Tibial artery (tissue), 4 donors: ENCODE measurements around the gene PHRF1.
"Not testable (repeated sequence)": the region's sequence is repeated elsewhere in the genome, so short reads cannot be mapped to it uniquely, and the experiment has no call there.

Experiments used
- DNase-seq, 2 donors: peaks; one replicate each; pipeline ENCODE4 v3.0.0-alpha.2; 2019
- H3K27ac ChIP-seq, 2 donors: fragments of 200-600 bp; sonication (generic) in 1 of 2; 1 replicate in 1 of 2; 2 replicates in 1 of 2; pipeline ENCODE4 v1.5.1; 2018 to 2019; ENCODE audit warnings: mild to moderate bottlenecking in 1 of 2
- H3K27me3 ChIP-seq, 2 donors: fragments of 200-600 bp; sonication (generic) in 1 of 2; one replicate each; pipeline versions ENCODE4 v1.5.1 to v1.6.0; 2016 to 2019
- H3K36me3 ChIP-seq, 3 donors: fragments of 200-600 bp; sonication (generic) in 2 of 3; one replicate each; pipeline ENCODE4 v1.5.1; 2016 to 2019; ENCODE audit warnings: mild to moderate bottlenecking in 2 of 3
- H3K4me1 ChIP-seq, 4 donors: fragments of 200-600 bp; sonication (generic) in 2 of 4; 1 replicate in 3 of 4; 2 replicates in 1 of 4; pipeline ENCODE4 v1.5.1; 2016 to 2019
- H3K4me3 ChIP-seq, 2 donors: fragments of 200-600 bp; sonication (generic) in 1 of 2; 1 replicate in 1 of 2; 2 replicates in 1 of 2; pipeline ENCODE4 v1.5.1; 2018 to 2019; ENCODE audit warnings: mild to moderate bottlenecking in 2 of 2
- H3K9me3 ChIP-seq, 3 donors: fragments of 200-600 bp; sonication (generic) in 1 of 3; one replicate each; pipeline ENCODE4 v1.5.1; 2016 to 2019
- intact Hi-C: fragments of 100-400 bp; cut with DNase I; formaldehyde crosslinking; loops from one replicate; pipeline ENCODE4 v1.15.0; 2023; ENCODE audit warnings: low total_unique reads
- TF ChIP-seq, protein P1 (sequence below), 2 experiments: fragments of 200-600 bp in 1 of 2; fragments of 450-650 bp in 1 of 2; IDR thresholded peaks; one replicate each; pipeline ENCODE4 v1.5.1; 2017 to 2019; ENCODE audit warnings: antibody characterized with exemption in 2 of 2, mild to moderate bottlenecking in 1 of 2, moderate library complexity in 1 of 2

PHRF1 gene

DNA sequence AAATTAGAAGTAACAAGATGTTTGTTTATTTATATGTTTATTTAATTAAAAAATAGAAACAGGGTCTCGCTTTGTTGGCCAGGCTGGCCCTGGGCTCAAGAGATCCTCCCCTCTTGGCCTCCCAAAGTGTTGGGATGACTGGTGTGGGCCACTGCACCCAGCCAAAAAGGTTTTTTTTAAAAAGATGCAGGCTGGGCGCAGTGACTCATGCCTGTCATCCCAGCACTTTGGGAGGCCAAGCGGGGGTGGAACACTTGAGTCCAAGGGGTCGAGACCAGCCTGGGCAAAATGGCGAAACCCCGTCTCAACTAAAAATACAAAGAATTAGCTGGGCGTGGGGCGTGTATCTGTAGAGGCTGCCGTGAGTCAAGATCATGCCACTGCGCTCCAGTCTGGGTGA, 74.2 kb downstream of the PHRF1 start:
- Histone ChIP-seq H3K4me1 (no peaks in the 10 kb centered on the region), H3K36me3 (peaks cover 11 to 34% (median 15%) of the 10 kb centered on the region in 3 donors), H3K4me3 (no peak overlapping the region), H3K27me3 (no peaks in the 10 kb centered on the region), H3K27ac (no peak overlapping the region), H3K9me3 (no peaks in the 10 kb centered on the region)
- intact Hi-C loops, result no loop called here
- DNase-seq, result no peak
- TF ChIP-seq, protein P1, sequence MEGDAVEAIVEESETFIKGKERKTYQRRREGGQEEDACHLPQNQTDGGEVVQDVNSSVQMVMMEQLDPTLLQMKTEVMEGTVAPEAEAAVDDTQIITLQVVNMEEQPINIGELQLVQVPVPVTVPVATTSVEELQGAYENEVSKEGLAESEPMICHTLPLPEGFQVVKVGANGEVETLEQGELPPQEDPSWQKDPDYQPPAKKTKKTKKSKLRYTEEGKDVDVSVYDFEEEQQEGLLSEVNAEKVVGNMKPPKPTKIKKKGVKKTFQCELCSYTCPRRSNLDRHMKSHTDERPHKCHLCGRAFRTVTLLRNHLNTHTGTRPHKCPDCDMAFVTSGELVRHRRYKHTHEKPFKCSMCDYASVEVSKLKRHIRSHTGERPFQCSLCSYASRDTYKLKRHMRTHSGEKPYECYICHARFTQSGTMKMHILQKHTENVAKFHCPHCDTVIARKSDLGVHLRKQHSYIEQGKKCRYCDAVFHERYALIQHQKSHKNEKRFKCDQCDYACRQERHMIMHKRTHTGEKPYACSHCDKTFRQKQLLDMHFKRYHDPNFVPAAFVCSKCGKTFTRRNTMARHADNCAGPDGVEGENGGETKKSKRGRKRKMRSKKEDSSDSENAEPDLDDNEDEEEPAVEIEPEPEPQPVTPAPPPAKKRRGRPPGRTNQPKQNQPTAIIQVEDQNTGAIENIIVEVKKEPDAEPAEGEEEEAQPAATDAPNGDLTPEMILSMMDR (IDR thresholded peaks at IDR 0.05), result no peak

DNA sequence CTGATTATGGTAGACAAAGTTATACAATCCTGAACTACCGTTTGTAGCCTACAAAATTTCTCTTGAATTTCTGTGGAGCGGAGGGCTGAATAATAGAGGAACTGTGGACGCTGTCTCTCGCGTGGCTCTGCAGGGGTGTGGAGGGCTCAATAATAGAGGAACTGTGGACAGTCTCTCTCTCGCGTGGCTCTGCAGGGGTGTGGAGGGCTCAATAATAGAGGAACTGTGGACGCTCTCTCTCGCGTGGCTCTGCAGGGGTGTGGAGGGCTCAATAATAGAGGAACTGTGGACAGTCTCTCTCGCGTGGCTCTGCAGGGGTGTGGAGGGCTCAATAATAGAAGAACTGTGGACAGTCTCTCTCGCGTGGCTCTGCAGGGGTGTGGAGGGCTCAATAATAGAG, 76.9 kb downstream of the PHRF1 start:
- intact Hi-C loops, result not testable (repeated sequence)

DNA sequence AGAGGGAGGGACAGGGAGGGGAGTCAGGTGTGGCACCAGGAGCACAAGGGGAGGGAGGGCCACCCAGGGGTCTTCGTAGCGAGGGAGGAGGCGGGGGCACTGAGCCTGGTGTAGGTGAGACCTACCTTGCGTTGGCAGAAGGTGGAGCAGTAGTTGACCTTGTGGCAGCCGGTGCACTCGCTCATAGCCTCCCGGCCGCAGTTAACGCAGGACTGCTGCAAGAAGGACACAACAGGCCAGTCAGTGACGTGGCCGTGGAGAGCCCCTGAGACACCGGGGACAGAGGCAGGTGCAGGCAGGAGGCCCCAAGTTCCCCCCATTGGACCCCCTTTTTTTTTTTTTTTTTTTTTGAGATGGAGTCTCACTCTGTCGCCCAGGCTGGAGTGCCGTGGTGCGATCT, 77.6 kb downstream of the PHRF1 start:
- TF ChIP-seq, protein P1 (IDR thresholded peaks at IDR 0.05), result no peak
- Histone ChIP-seq H3K4me1 (no peaks in the 10 kb centered on the region), H3K9me3 (no peaks in the 10 kb centered on the region), H3K27me3 (no peaks in the 10 kb centered on the region), H3K4me3 (no peak overlapping the region), H3K27ac (no peak overlapping the region), H3K36me3 (peaks cover 15 to 49% (median 21%) of the 10 kb centered on the region in 3 donors)
- no peak for DNase-seq
- intact Hi-C loops, result no loop called here

More for the DNA sequence above, 76.9 kb downstream of the PHRF1 start:
- not testable (repeated sequence) for DNase-seq, H3K4me3 ChIP-seq, H3K27me3 ChIP-seq, H3K9me3 ChIP-seq, H3K27ac ChIP-seq, H3K4me1 ChIP-seq
- peaks cover 11 to 42% (median 15%) of the 10 kb centered on the region in 3 donors for H3K36me3 ChIP-seq

DNA sequence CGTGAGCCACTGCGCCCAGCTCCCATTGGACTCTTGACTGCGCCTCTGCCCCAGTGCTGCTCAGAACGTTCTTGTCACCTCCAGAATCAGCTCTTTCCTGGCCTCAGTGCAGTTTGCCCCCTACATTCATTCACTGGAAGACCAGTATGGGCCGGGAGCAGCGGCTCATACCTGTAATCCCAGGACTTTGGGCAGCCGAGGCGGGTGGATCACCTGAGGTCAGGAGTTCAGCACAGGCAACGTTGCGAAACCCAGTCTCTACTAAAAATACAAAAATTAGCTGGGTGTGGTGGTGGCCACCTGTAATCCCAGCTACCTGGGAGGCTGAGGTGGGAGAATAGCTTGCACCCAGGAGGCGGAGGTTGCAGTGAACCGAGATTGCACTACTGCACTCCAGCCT, 78.2 kb downstream of the PHRF1 start:
- H3K36me3 ChIP-seq, result peaks cover 15 to 55% (median 24%) of the 10 kb centered on the region in 3 donors
- DNase-seq, H3K4me3 ChIP-seq, H3K4me1 ChIP-seq, H3K27ac ChIP-seq, H3K9me3 ChIP-seq, intact Hi-C loops, H3K27me3 ChIP-seq: not testable (repeated sequence)

- Histone ChIP-seq H3K9me3 (no peaks in the 10 kb centered on the region), H3K36me3 (peaks cover 15 to 62% (median 32%) of the 10 kb centered on the region in 3 donors), H3K27ac (no peak overlapping the region), H3K4me3 (no peak overlapping the region), H3K4me1 (no peaks in the 10 kb centered on the region), H3K27me3 (no peaks in the 10 kb centered on the region)
- intact Hi-C loops, result no loop called here
- TF ChIP-seq, protein P1 (IDR thresholded peaks at IDR 0.05), result no peak
- DNase-seq, result no peak
Observed at GRCh38 chr11:655036-655726, 78.9 kb downstream of the PHRF1 start.

- peaks cover 8 to 64% (median 31%) of the 10 kb centered on the region in 3 donors for H3K36me3 ChIP-seq
- H3K4me3 ChIP-seq, result no peak overlapping the region
- H3K27ac ChIP-seq, result no peak overlapping the region
- no peak for DNase-seq
- intact Hi-C loops, result no loop called here
- no peaks in the 10 kb centered on the region for H3K4me1 ChIP-seq
- H3K27me3 ChIP-seq, result no peaks in the 10 kb centered on the region
- TF ChIP-seq, protein P1 (IDR thresholded peaks at IDR 0.05), result no peak
- no peaks in the 10 kb centered on the region for H3K9me3 ChIP-seq
Observed at GRCh38 chr11:656426-656825, 80.2 kb downstream of the PHRF1 start.
